GM12878 (cell line): ENCODE data around the gene TOPORS. TPM values are rescaled to one million over a fixed set of nuclear protein-coding genes. Genes with fewer than 3 reads are reported as not detected.

Experiments
- ASH2L ChIP-seq: fragments of 300-600, 200-600 bp; sonication (generic); IDR thresholded peaks from 2 replicates; pipeline ENCODE4 v1.6.1; 2017; ENCODE audit warnings: low read depth, mild to moderate bottlenecking, borderline replicate concordance
- CHD1 ChIP-seq: IDR thresholded peaks from 2 replicates; pipeline ENCODE4 v1.6.1; 2012; ENCODE audit warnings: low read depth, low read length, improper control_type of control experiment
- CHD2 ChIP-seq: IDR thresholded peaks from 2 replicates; pipeline ENCODE4 v1.6.1; 2011; ENCODE audit warnings: low read depth, low read length, improper control_type of control experiment, borderline replicate concordance
- CUX1 ChIP-seq: IDR thresholded peaks from 2 replicates; pipeline ENCODE4 v1.6.1; 2012; ENCODE audit warnings: improper control_type of control experiment, low read depth, low read length; ENCODE audit not compliant: insufficient replicate concordance
- ETV6 ChIP-seq, 2 experiments: fragments of 450-650 bp in 1 of 2; IDR thresholded peaks in 1 of 2; conservative IDR thresholded peaks in 1 of 2; 2 replicates each; pipeline ENCODE4 v1.6.1; 2014; ENCODE audit warnings: antibody characterized with exemption in 1 of 2, borderline replicate concordance in 1 of 2, low read depth in 1 of 2, mild to moderate bottlenecking in 1 of 2, moderate library complexity in 1 of 2
- HCFC1 ChIP-seq: fragments of 150-350 bp; IDR thresholded peaks from 2 replicates; pipeline ENCODE4 v1.6.1; 2014; ENCODE audit warnings: low read length
- MEF2A ChIP-seq: IDR thresholded peaks from 2 replicates; pipeline ENCODE4 v1.6.1; 2011; ENCODE audit warnings: low read depth, mild to moderate bottlenecking, low read length, moderate library complexity; ENCODE audit not compliant: insufficient read depth
- RELA ChIP-seq: fragments of 450-650 bp; IDR thresholded peaks from 2 replicates; pipeline ENCODE4 v1.8.0; 2014; ENCODE audit warnings: borderline replicate concordance; ENCODE audit not compliant: partially characterized antibody
- RELB ChIP-seq: fragments of 450-650 bp; IDR thresholded peaks from 2 replicates; pipeline ENCODE4 v1.6.1; 2017; ENCODE audit warnings: low read depth, mild to moderate bottlenecking, moderate library complexity
- SKIL ChIP-seq: fragments of 450-650 bp; IDR thresholded peaks from 2 replicates; pipeline ENCODE4 v1.6.1; 2017; ENCODE audit warnings: mild to moderate bottlenecking, low read depth, inconsistent platforms; ENCODE audit not compliant: poor library complexity, severe bottlenecking
- SMC3 ChIP-seq: IDR thresholded peaks from 2 replicates; pipeline ENCODE4 v1.6.1; 2011; ENCODE audit warnings: low read length, improper control_type of control experiment, borderline replicate concordance
- SREBF1 ChIP-seq: IDR thresholded peaks from 2 replicates; pipeline ENCODE4 v1.6.1; 2012; ENCODE audit warnings: mild to moderate bottlenecking, low read length
- ZNF622 ChIP-seq: fragments of 450-650 bp; IDR thresholded peaks from 2 replicates; pipeline ENCODE4 v1.6.1; 2017; ENCODE audit warnings: mild to moderate bottlenecking, inconsistent platforms
- polyA plus RNA-seq, 11 experiments: library from polyadenylated mRNA; depleted of rRNA in 4 of 11; unstranded in 6 of 11; stranded (reverse) in 5 of 11; fragments of >200 nt; fragmentation: Nextera tagmentation in 4 of 11; fragmentation: Illumina TruSeq in 1 of 11; extraction: Ambion mirVana in 4 of 11; extraction: Trizol in 1 of 11; gene quantifications; 1 replicate in 1 of 11; 2 replicates in 10 of 11; pipeline versions ENCODE4 v1.2.1 to v1.2.3, GENCODE V29; 2011 to 2016; ENCODE audit warnings: inconsistent platforms in 2 of 11, missing spikeins in 2 of 11, low read depth in 1 of 11
- total RNA-seq, 4 experiments: library from RNA; depleted of rRNA in 3 of 4; stranded (reverse); fragments of >200 nt in 3 of 4; fragmentation: Illumina TruSeq in 1 of 4; extraction: Trizol in 1 of 4; gene quantifications; 2 replicates each; pipeline versions ENCODE4 v1.2.1 to v1.2.3, GENCODE V29; 2013 to 2021

The TOPORS gene
- total and polyA plus RNA-seq, 10 of the 15 experiments (the other 5 are each of a cell fraction or from before 2014, with no cell fraction given): 6.0 to 27.8 (median 14.3) TPM

- TF ChIP-seq HCFC1 (no peak), CHD1 (no peak), RELB (peak; percentile 69), CUX1 (no peak), RELA (no peak), SREBF1 (no peak), SKIL (peak; percentile 64), MEF2A (no peak), ASH2L (peak; percentile 100), CHD2 (no peak), ETV6 (conservative IDR thresholded peaks at IDR 0.05 in 1 of 2, IDR thresholded peaks at IDR 0.05 in 1 of 2; ENCODE audit: borderline replicate concordance in 1 of 2, low read depth in 1 of 2) (peak in 1 of 2 experiments; percentile 95; a peak in 2 of 4 replicates), SMC3 (peak; percentile 22; the same call in 1 of the 2 replicates), ZNF622 (no peak)
Measured at GRCh38 chr9:32526041-32526706, 26.2 kb downstream of the TOPORS start, which contains the start of gene RIGI (continued).
